Liver (tissue), 9 donors: Measurements from ENCODE around the gene PHLDB2. TPM values are rescaled to one million over a fixed set of nuclear protein-coding genes. Genes with fewer than 3 reads are reported as not detected.

Source experiments
- DNase-seq: peaks from one replicate; pipeline ENCODE4 v3.0.0-alpha.2; 2017; ENCODE audit warnings: low spot score
- H3K27ac ChIP-seq, 2 donors: one replicate each; pipeline ENCODE4 v1.7.0; 2013; ENCODE audit warnings: inconsistent platforms in 2 of 2, low read length in 2 of 2, control low read depth in 1 of 2, low read depth in 1 of 2, mild to moderate bottlenecking in 1 of 2
- H3K27me3 ChIP-seq, 4 donors: one replicate each; pipeline versions ENCODE4 v1.6.1 to v1.7.0; 2013; ENCODE audit warnings: low read length in 3 of 4, inconsistent platforms in 1 of 4, mild to moderate bottlenecking in 1 of 4, moderate library complexity in 1 of 4; ENCODE audit not compliant: control insufficient read depth in 4 of 4, insufficient read depth in 4 of 4
- H3K36me3 ChIP-seq, 4 donors: one replicate each; pipeline versions ENCODE4 v1.6.1 to v1.7.0; 2013; ENCODE audit warnings: low read length in 3 of 4, mild to moderate bottlenecking in 3 of 4, low read depth in 1 of 4, moderate library complexity in 1 of 4; ENCODE audit not compliant: control insufficient read depth in 4 of 4, insufficient read depth in 3 of 4
- H3K4me1 ChIP-seq, 4 donors: one replicate each; pipeline versions ENCODE4 v1.6.1 to v1.7.0; 2013; ENCODE audit warnings: low read length in 3 of 4, mild to moderate bottlenecking in 3 of 4, moderate library complexity in 1 of 4; ENCODE audit not compliant: control insufficient read depth in 4 of 4, insufficient read depth in 4 of 4
- H3K4me3 ChIP-seq, 3 donors: one replicate each; pipeline versions ENCODE4 v1.6.1 to v1.7.0; 2013; ENCODE audit warnings: low read length in 3 of 3, control low read depth in 1 of 3, low read depth in 1 of 3, mild to moderate bottlenecking in 1 of 3
- H3K9ac ChIP-seq, 2 donors: one replicate each; pipeline ENCODE4 v1.7.0; 2013; ENCODE audit warnings: low read length in 2 of 2, mild to moderate bottlenecking in 2 of 2, moderate library complexity in 2 of 2, control low read depth in 1 of 2, low read depth in 1 of 2
- H3K9me3 ChIP-seq, 4 donors: one replicate each; pipeline versions ENCODE4 v1.6.1 to v1.7.0; 2013; ENCODE audit warnings: low read length in 3 of 4; ENCODE audit not compliant: control insufficient read depth in 4 of 4
- ATF3 ChIP-seq: IDR thresholded peaks from 2 replicates; pipeline ENCODE4 v1.6.1; 2016; ENCODE audit warnings: antibody characterized with exemption
- EGR1 ChIP-seq, 2 donors: IDR thresholded peaks; 2 replicates each; pipeline ENCODE4 v1.6.1; 2016 to 2018; ENCODE audit warnings: antibody characterized with exemption in 2 of 2, low read depth in 2 of 2
- FOXA1 ChIP-seq: IDR thresholded peaks from 2 replicates; pipeline ENCODE4 v1.6.1; 2016; ENCODE audit warnings: antibody characterized with exemption
- FOXA2 ChIP-seq: IDR thresholded peaks from 2 replicates; pipeline ENCODE4 v1.6.1; 2016; ENCODE audit warnings: antibody characterized with exemption
- GABPA ChIP-seq, 2 donors: IDR thresholded peaks in 1 of 2; conservative IDR thresholded peaks in 1 of 2; 2 replicates each; pipeline ENCODE4 v1.6.1; 2016; ENCODE audit warnings: antibody characterized with exemption in 2 of 2, mild to moderate bottlenecking in 1 of 2, moderate library complexity in 1 of 2
- HNF4A ChIP-seq, 2 donors: conservative IDR thresholded peaks; 2 replicates each; pipeline ENCODE4 v1.6.1; 2016; ENCODE audit warnings: antibody characterized with exemption in 2 of 2, mild to moderate bottlenecking in 2 of 2
- HNF4G ChIP-seq: IDR thresholded peaks from 2 replicates; pipeline ENCODE4 v1.6.1; 2016; ENCODE audit warnings: antibody characterized with exemption
- JUND ChIP-seq, 2 donors: IDR thresholded peaks; 2 replicates each; pipeline ENCODE4 v1.6.1; 2016; ENCODE audit warnings: antibody characterized with exemption in 2 of 2
- NR2F2 ChIP-seq: IDR thresholded peaks from 2 replicates; pipeline ENCODE4 v1.6.1; 2016; ENCODE audit warnings: antibody characterized with exemption
- RAD21 ChIP-seq, 2 donors: IDR thresholded peaks; 2 replicates each; pipeline ENCODE4 v1.6.1; 2016; ENCODE audit warnings: antibody characterized with exemption in 2 of 2, mild to moderate bottlenecking in 2 of 2
- RXRA ChIP-seq, 2 donors: IDR thresholded peaks; 2 replicates each; pipeline ENCODE4 v1.6.1; 2017 to 2018; ENCODE audit warnings: antibody characterized with exemption in 2 of 2, mild to moderate bottlenecking in 1 of 2
- SP1 ChIP-seq: IDR thresholded peaks from 2 replicates; pipeline ENCODE4 v1.6.1; 2018; ENCODE audit warnings: antibody characterized with exemption, mild to moderate bottlenecking
- TAF1 ChIP-seq: conservative IDR thresholded peaks from 2 replicates; pipeline ENCODE4 v1.6.1; 2016; ENCODE audit warnings: antibody characterized with exemption, mild to moderate bottlenecking
- YY1 ChIP-seq: IDR thresholded peaks from 2 replicates; pipeline ENCODE4 v1.6.1; 2016; ENCODE audit warnings: antibody characterized with exemption, mild to moderate bottlenecking
- WGBS: extraction: QIAGEN DNeasy Blood & Tissue Kit; methylation state at CpG from one replicate; pipeline ENCODE4 v1.1.7; 2013; 5-methylcytosine and 5-hydroxymethylcytosine counted together
- polyA plus RNA-seq, 2 donors: library from polyadenylated mRNA; stranded (reverse) in 1 of 2; unstranded in 1 of 2; fragments of 200-250 nt in 1 of 2; fragments of >200 nt in 1 of 2; fragmentation: Nextera tagmentation in 1 of 2; extraction: Ambion mirVana in 1 of 2; gene quantifications; one replicate each; pipeline versions ENCODE4 v1.2.1 to v1.2.3, GENCODE V29; 2013 to 2015
- total RNA-seq, 2 donors: library from RNA; depleted of rRNA; stranded (reverse); fragments of >200 nt; gene quantifications; one replicate each; pipeline ENCODE4 v1.2.3, GENCODE V29; 2014
- TF ChIP-seq, protein P1 (sequence below): IDR thresholded peaks from 2 replicates; pipeline ENCODE4 v1.6.1; 2016; ENCODE audit warnings: antibody characterized with exemption
- TF ChIP-seq, protein P2 (sequence below): fragments of 150-350 bp; IDR thresholded peaks from 2 replicates; pipeline ENCODE4 v1.5.1; 2017; ENCODE audit warnings: improper control_type of control experiment, low read depth, low read length; ENCODE audit not compliant: missing input control
- TF ChIP-seq, protein P3 (sequence below): IDR thresholded peaks from 2 replicates; pipeline ENCODE4 v1.6.1; 2016; ENCODE audit warnings: antibody characterized with exemption, mild to moderate bottlenecking
- TF ChIP-seq, protein P4 (sequence below): IDR thresholded peaks from 2 replicates; pipeline ENCODE4 v1.6.1; 2016; ENCODE audit warnings: antibody characterized with exemption
- donor health status: healthy.
- donor health status: healthy.
- donor health status: healthy.
- donor health status: healthy.
- donor health status: healthy.

PHLDB2 gene
- total RNA-seq (10 to 100 TPM; 22.6 to 42.9 TPM), polyA plus RNA-seq (10 to 100 TPM in 1 of 2 donors, 1 to 10 TPM in 1; 9.7 to 21.9 TPM)

GRCh38 chr3:111859061-111859973 is at the start of gene PHLDB2:
Gene PHLDB2, plus strand, starts transcription at chr3:111859265. Its CDS starts 24,813 bp downstream, at chr3:111884078.
- H3K27ac ChIP-seq = peak within 1 kb of the TSS; percentile 91 to 92
- TF ChIP-seq, protein P1, sequence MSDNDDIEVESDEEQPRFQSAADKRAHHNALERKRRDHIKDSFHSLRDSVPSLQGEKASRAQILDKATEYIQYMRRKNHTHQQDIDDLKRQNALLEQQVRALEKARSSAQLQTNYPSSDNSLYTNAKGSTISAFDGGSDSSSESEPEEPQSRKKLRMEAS = no peak
- TF ChIP-seq FOXA2 = no peak
- TF ChIP-seq RXRA (IDR thresholded peaks at IDR 0.05) = peak; percentile 50 to 59
- no peak for TF ChIP-seq EGR1 (IDR thresholded peaks at IDR 0.05; ENCODE audit: low read depth in 2 of 2)
- no peak for TF ChIP-seq FOXA1
- TF ChIP-seq RAD21 (IDR thresholded peaks at IDR 0.05) = no peak
- TF ChIP-seq, protein P2, sequence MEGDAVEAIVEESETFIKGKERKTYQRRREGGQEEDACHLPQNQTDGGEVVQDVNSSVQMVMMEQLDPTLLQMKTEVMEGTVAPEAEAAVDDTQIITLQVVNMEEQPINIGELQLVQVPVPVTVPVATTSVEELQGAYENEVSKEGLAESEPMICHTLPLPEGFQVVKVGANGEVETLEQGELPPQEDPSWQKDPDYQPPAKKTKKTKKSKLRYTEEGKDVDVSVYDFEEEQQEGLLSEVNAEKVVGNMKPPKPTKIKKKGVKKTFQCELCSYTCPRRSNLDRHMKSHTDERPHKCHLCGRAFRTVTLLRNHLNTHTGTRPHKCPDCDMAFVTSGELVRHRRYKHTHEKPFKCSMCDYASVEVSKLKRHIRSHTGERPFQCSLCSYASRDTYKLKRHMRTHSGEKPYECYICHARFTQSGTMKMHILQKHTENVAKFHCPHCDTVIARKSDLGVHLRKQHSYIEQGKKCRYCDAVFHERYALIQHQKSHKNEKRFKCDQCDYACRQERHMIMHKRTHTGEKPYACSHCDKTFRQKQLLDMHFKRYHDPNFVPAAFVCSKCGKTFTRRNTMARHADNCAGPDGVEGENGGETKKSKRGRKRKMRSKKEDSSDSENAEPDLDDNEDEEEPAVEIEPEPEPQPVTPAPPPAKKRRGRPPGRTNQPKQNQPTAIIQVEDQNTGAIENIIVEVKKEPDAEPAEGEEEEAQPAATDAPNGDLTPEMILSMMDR = no peak
- TF ChIP-seq HNF4A (conservative IDR thresholded peaks at IDR 0.05) = peak in 1 of 2 donors; percentile 21
- TF ChIP-seq YY1 = peak; percentile 30
- TF ChIP-seq, protein P3, sequence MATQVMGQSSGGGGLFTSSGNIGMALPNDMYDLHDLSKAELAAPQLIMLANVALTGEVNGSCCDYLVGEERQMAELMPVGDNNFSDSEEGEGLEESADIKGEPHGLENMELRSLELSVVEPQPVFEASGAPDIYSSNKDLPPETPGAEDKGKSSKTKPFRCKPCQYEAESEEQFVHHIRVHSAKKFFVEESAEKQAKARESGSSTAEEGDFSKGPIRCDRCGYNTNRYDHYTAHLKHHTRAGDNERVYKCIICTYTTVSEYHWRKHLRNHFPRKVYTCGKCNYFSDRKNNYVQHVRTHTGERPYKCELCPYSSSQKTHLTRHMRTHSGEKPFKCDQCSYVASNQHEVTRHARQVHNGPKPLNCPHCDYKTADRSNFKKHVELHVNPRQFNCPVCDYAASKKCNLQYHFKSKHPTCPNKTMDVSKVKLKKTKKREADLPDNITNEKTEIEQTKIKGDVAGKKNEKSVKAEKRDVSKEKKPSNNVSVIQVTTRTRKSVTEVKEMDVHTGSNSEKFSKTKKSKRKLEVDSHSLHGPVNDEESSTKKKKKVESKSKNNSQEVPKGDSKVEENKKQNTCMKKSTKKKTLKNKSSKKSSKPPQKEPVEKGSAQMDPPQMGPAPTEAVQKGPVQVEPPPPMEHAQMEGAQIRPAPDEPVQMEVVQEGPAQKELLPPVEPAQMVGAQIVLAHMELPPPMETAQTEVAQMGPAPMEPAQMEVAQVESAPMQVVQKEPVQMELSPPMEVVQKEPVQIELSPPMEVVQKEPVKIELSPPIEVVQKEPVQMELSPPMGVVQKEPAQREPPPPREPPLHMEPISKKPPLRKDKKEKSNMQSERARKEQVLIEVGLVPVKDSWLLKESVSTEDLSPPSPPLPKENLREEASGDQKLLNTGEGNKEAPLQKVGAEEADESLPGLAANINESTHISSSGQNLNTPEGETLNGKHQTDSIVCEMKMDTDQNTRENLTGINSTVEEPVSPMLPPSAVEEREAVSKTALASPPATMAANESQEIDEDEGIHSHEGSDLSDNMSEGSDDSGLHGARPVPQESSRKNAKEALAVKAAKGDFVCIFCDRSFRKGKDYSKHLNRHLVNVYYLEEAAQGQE = no peak
- no peak for TF ChIP-seq TAF1
- peak; percentile 8 for TF ChIP-seq SP1
- no peaks in the 10 kb centered on the region for H3K27me3 ChIP-seq
- H3K4me1 ChIP-seq = peaks cover 0 to 47% (median 38%) of the 10 kb centered on the region in 4 donors
- no peaks in the 10 kb centered on the region for H3K9me3 ChIP-seq
- peak; percentile 64 for DNase-seq
- 1% methylated on average over 78 of the region's 78 CpGs for WGBS
- peaks cover 0 to 9% (median 0%) of the 10 kb centered on the region in 4 donors for H3K36me3 ChIP-seq
- H3K4me3 ChIP-seq = peak within 1 kb of the TSS; percentile 68 to 91 (median 85)
- peak within 1 kb of the TSS; percentile 83 to 85 for H3K9ac ChIP-seq

DNA sequence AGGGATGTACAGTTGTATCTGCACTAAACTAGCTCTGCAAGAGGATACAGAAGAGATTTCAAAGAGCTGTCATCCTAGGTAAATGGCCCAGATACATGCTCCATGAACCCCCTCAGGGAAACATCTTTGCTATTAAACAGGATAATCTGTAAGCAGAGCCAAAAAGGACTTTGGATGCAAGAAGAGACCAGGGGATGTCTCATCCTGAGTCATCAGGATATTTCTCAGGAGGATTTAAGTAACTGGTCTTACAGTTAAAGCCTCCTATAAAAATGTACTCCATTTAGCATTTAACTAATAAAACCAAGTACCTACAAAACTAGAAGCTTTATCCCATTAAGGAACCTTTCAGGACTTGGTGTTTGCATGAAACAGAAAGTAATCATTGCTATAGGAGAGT is 48.2 kb upstream of the PHLDB2 start:
- H3K36me3 ChIP-seq = no peaks in the 10 kb centered on the region
- no peak for DNase-seq
- H3K27ac ChIP-seq = no peak overlapping the region
- H3K27me3 ChIP-seq = no peaks in the 10 kb centered on the region
- H3K9ac ChIP-seq = no peak overlapping the region
- no peak overlapping the region for H3K4me3 ChIP-seq
- H3K9me3 ChIP-seq = no peaks in the 10 kb centered on the region
- H3K4me1 ChIP-seq = peaks cover 2 to 22% (median 17%) of the 10 kb centered on the region in 4 donors
- TF ChIP-seq HNF4G (no peak), RXRA (IDR thresholded peaks at IDR 0.05) (no peak), FOXA2 (no peak), SP1 (no peak), GABPA (IDR thresholded peaks at IDR 0.05 in 1 of 2, conservative IDR thresholded peaks at IDR 0.05 in 1 of 2) (no peak), NR2F2 (no peak), FOXA1 (no peak), ATF3 (no peak), YY1 (no peak), TAF1 (no peak), EGR1 (IDR thresholded peaks at IDR 0.05; ENCODE audit: low read depth in 2 of 2) (no peak), JUND (IDR thresholded peaks at IDR 0.05) (no peak), RAD21 (IDR thresholded peaks at IDR 0.05) (no peak), HNF4A (conservative IDR thresholded peaks at IDR 0.05) (no peak)
- TF ChIP-seq, protein P2 = no peak
- TF ChIP-seq, protein P4, sequence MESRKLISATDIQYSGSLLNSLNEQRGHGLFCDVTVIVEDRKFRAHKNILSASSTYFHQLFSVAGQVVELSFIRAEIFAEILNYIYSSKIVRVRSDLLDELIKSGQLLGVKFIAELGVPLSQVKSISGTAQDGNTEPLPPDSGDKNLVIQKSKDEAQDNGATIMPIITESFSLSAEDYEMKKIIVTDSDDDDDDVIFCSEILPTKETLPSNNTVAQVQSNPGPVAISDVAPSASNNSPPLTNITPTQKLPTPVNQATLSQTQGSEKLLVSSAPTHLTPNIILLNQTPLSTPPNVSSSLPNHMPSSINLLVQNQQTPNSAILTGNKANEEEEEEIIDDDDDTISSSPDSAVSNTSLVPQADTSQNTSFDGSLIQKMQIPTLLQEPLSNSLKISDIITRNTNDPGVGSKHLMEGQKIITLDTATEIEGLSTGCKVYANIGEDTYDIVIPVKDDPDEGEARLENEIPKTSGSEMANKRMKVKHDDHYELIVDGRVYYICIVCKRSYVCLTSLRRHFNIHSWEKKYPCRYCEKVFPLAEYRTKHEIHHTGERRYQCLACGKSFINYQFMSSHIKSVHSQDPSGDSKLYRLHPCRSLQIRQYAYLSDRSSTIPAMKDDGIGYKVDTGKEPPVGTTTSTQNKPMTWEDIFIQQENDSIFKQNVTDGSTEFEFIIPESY = no peak
- TF ChIP-seq, protein P1 = no peak
